ENCODE results near the gene MAGIX. TPM values are rescaled to one million over a fixed set of nuclear protein-coding genes. Genes with fewer than 3 reads are reported as not detected.
"Not testable (repeated sequence)": the region's sequence is repeated elsewhere in the genome, so short reads cannot be mapped to it uniquely, and the experiment has no call there.

MAGIX gene
- total RNA-seq, 1 experiment from 2014 or later: 1.9 TPM

DNA sequence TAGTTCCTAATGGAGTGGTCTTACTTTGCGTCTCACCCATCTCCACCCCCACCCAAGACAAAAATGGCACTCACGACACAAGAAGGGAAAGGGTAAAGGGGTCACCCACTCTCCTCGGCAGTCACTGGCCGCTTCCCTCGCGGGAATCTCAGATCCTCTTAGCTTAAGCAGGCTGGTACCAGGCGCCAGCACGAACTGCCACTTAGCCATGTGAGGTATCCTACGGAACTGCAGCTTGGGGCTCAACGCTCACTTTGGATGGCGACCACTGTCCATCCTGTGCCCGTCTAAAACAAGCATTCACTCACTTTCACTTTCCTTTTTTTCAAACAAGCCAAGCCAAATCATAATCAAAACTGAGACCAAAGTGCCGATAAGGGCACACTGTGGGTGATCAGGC is 14.6 kb upstream of the MAGIX start:
- Histone ChIP-seq H3K27me3 (ENCODE audit: insufficient read depth, low read length) (no peaks in the 10 kb centered on the region), H2BK20ac (ENCODE audit: low read depth, low read length, poor library complexity, severe bottlenecking) (no peak overlapping the region), H3K27ac (ENCODE audit: insufficient read length, low read depth, low read length) (no peak overlapping the region), H3K4me2 (ENCODE audit: insufficient read depth, insufficient read length, low read length) (no peak overlapping the region), H3T11ph (ENCODE audit: low read length) (no peak overlapping the region), H4K5ac (ENCODE audit: insufficient read length, low read depth, low read length) (no peak overlapping the region), H2BK15ac (ENCODE audit: low read depth, low read length) (no peak overlapping the region), H2BK120ac (ENCODE audit: low read depth, low read length, poor library complexity, severe bottlenecking) (no peak overlapping the region), H4K8ac (replicated peaks; ENCODE audit: insufficient read length, low read depth, low read length) (no peak overlapping the region), H2BK5ac (ENCODE audit: insufficient read length, low read length) (no peak overlapping the region), H3K23ac (ENCODE audit: insufficient read length, low read depth, low read length) (no peak overlapping the region), H3K9me3 (ENCODE audit: control insufficient read depth, low read depth, low read length) (peaks cover 11% of the 10 kb centered on the region), H4K20me1 (ENCODE audit: control insufficient read depth, insufficient read depth, insufficient read length) (no peaks in the 10 kb centered on the region), H2AK5ac (ENCODE audit: insufficient read length, low read length) (no peak overlapping the region), H3K14ac (ENCODE audit: insufficient read depth, low read length) (no peak overlapping the region), H3K4me1 (ENCODE audit: insufficient read depth, low read length) (no peaks in the 10 kb centered on the region), H4K91ac (ENCODE audit: insufficient read length, low read depth, low read length) (no peak overlapping the region), H3K23me2 (ENCODE audit: insufficient read length, low read depth, low read length, poor library complexity, severe bottlenecking) (no peaks in the 10 kb centered on the region), H3K9ac (ENCODE audit: extremely low read depth, insufficient read length, low read length) (no peak overlapping the region), H2AFZ (ENCODE audit: low read length) (no peak overlapping the region), H3K79me2 (ENCODE audit: insufficient read depth, low read length) (no peaks in the 10 kb centered on the region), H3K4ac (ENCODE audit: low read depth, low read length) (no peak overlapping the region), H3K79me1 (ENCODE audit: insufficient read depth, low read depth, low read length, poor library complexity, severe bottlenecking) (no peaks in the 10 kb centered on the region), H3K18ac (ENCODE audit: insufficient read length, low read depth, low read length) (no peak overlapping the region), H3K56ac (ENCODE audit: insufficient read length, low read depth, low read length) (no peak overlapping the region), H2BK12ac (ENCODE audit: insufficient read length, low read depth, low read length) (no peak overlapping the region)
- no peak overlapping the region for H3K4me3 Mint-ChIP-seq
- no peak for DNase-seq
- H3K4me1 Mint-ChIP-seq: no peaks in the 10 kb centered on the region
- H3K27ac Mint-ChIP-seq: no peak overlapping the region
- TF ChIP-seq, protein P1, sequence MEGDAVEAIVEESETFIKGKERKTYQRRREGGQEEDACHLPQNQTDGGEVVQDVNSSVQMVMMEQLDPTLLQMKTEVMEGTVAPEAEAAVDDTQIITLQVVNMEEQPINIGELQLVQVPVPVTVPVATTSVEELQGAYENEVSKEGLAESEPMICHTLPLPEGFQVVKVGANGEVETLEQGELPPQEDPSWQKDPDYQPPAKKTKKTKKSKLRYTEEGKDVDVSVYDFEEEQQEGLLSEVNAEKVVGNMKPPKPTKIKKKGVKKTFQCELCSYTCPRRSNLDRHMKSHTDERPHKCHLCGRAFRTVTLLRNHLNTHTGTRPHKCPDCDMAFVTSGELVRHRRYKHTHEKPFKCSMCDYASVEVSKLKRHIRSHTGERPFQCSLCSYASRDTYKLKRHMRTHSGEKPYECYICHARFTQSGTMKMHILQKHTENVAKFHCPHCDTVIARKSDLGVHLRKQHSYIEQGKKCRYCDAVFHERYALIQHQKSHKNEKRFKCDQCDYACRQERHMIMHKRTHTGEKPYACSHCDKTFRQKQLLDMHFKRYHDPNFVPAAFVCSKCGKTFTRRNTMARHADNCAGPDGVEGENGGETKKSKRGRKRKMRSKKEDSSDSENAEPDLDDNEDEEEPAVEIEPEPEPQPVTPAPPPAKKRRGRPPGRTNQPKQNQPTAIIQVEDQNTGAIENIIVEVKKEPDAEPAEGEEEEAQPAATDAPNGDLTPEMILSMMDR (conservative IDR thresholded peaks at IDR 0.05): no peak
- no CpG with 5 or more reads among the region's 13 CpGs for WGBS (ENCODE audit: extremely low coverage, insufficient read length, low lambda C conversion rate)
- H3K9me3 Mint-ChIP-seq: peaks cover 55 to 59% of the 10 kb centered on the region in 2 experiments
- peaks cover 2 to 5% (median 4%) of the 10 kb centered on the region in 3 experiments; a peak in 4 of 7 replicates for H3K36me3 Mint-ChIP-seq (ENCODE audit: insufficient read depth in 1 of 3, low read depth in 3 of 3)
- no peaks in the 10 kb centered on the region; the same call in 1 of the 2 replicates for H3K27me3 Mint-ChIP-seq (ENCODE audit: low read depth)

DNA sequence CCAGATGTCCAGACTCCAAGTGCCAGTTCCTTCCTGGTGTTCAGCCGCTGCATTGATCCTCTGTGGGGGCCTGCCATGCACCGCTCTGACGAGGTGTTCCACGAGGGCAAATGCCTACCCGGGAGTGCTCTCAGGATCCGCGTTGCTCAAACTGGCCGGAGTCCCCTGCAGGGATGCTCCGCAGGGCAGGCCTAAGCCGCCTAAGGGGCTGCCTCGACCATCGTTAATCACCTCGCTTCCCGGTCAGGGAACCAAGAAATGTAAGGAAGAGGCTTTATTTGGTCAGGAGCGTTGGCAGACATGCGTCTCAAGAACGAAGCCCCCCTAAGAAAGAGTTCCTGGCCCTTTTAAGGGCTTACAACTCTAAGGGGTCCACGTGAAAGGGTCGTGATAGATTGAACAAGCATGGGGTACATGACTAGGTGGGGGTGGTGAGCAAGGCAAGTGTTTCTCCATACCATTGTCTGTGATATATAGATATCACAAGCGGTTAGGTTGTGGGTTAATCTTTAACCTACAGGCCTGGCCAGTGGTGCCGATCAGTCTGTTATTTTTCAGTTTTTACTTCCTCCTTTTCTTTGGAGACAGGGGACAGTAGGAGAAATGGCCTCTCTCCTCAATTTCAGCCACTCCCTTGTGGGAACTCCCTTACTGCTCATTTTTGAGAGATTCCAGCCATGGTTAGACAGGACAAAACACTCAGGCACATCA is 14.0 kb upstream of the MAGIX start:
- H3K4ac ChIP-seq (ENCODE audit: low read depth, low read length); H4K20me1 ChIP-seq (ENCODE audit: control insufficient read depth, insufficient read depth, insufficient read length); H3K4me2 ChIP-seq (ENCODE audit: insufficient read depth, insufficient read length, low read length); H3K14ac ChIP-seq (ENCODE audit: insufficient read depth, low read length); H3K56ac ChIP-seq (ENCODE audit: insufficient read length, low read depth, low read length); H3K27ac Mint-ChIP-seq; H3K79me2 ChIP-seq (ENCODE audit: insufficient read depth, low read length); H2BK15ac ChIP-seq (ENCODE audit: low read depth, low read length); H3K4me3 Mint-ChIP-seq; H2AK5ac ChIP-seq (ENCODE audit: insufficient read length, low read length); H3K36me3 Mint-ChIP-seq (ENCODE audit: insufficient read depth in 1 of 3, low read depth in 3 of 3); H3K9ac ChIP-seq (ENCODE audit: extremely low read depth, insufficient read length, low read length); H2BK120ac ChIP-seq (ENCODE audit: low read depth, low read length, poor library complexity, severe bottlenecking); H3K27ac ChIP-seq (ENCODE audit: insufficient read length, low read depth, low read length); H4K5ac ChIP-seq (ENCODE audit: insufficient read length, low read depth, low read length); H3T11ph ChIP-seq (ENCODE audit: low read length); H3K27me3 ChIP-seq (ENCODE audit: insufficient read depth, low read length); H2AFZ ChIP-seq (ENCODE audit: low read length); H4K91ac ChIP-seq (ENCODE audit: insufficient read length, low read depth, low read length); H3K27me3 Mint-ChIP-seq (ENCODE audit: low read depth); H2BK12ac ChIP-seq (ENCODE audit: insufficient read length, low read depth, low read length); H3K23ac ChIP-seq (ENCODE audit: insufficient read length, low read depth, low read length); H3K18ac ChIP-seq (ENCODE audit: insufficient read length, low read depth, low read length); H3K23me2 ChIP-seq (ENCODE audit: insufficient read length, low read depth, low read length, poor library complexity, severe bottlenecking); H3K4me1 Mint-ChIP-seq; H3K4me1 ChIP-seq (ENCODE audit: insufficient read depth, low read length); H2BK20ac ChIP-seq (ENCODE audit: low read depth, low read length, poor library complexity, severe bottlenecking); H4K8ac ChIP-seq (replicated peaks; ENCODE audit: insufficient read length, low read depth, low read length); H2BK5ac ChIP-seq (ENCODE audit: insufficient read length, low read length); H3K79me1 ChIP-seq (ENCODE audit: insufficient read depth, low read depth, low read length, poor library complexity, severe bottlenecking); DNase-seq: not testable (repeated sequence)
- H3K9me3 Mint-ChIP-seq: peaks cover 58 to 59% of the 10 kb centered on the region in 2 experiments
- H3K9me3 ChIP-seq (ENCODE audit: control insufficient read depth, low read depth, low read length): peaks cover 11% of the 10 kb centered on the region
- WGBS (ENCODE audit: extremely low coverage, insufficient read length, low lambda C conversion rate): no CpG with 5 or more reads among the region's 21 CpGs

Measured in H9 (cell line).